GM18505 (cell line): ENCODE measurements around the gene FABP7.

ENCODE experiments used
- ATAC-seq: cut with Tn5 transposase; IDR thresholded peaks from one replicate; pipeline ENCODE4 v1.9.1; 2021; ENCODE audit not compliant: unreplicated experiment
- POLR2A ChIP-seq: IDR thresholded peaks from 4 replicates; pipeline ENCODE4 v1.6.1; 2011; ENCODE audit warnings: borderline replicate concordance; ENCODE audit not compliant: insufficient read depth, insufficient read length; ENCODE audit errors: extremely low read depth

The FABP7 gene

GRCh38 chr6:122817766-122818165 is 38.2 kb downstream of the FABP7 start:
- TF ChIP-seq POLR2A: no peak
- no peak for ATAC-seq

- TF ChIP-seq POLR2A: no peak
- no peak for ATAC-seq
These were observed 39.4 kb downstream of the FABP7 start for GRCh38 chr6:122818866-122819265.

DNA sequence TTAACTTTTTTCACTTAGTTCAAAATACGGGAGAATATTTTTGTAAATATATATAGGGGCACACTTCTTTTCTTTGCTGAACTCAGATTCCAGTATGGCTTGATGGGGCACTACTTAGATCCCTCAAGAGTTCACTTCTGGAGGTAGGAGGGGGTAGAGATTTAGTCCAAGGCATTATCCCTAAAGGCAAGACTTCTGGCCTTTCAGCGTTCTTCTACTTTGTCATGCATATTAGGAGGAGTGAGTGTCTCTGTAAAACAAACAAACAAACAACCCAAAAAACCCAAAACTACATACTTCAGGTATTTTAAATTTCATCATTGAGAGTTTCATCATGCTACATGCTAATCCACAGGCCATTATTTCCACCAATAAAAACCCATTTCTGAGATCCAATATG is 41.6 kb downstream of the FABP7 start:
- no peak for ATAC-seq
- TF ChIP-seq POLR2A: no peak

DNA sequence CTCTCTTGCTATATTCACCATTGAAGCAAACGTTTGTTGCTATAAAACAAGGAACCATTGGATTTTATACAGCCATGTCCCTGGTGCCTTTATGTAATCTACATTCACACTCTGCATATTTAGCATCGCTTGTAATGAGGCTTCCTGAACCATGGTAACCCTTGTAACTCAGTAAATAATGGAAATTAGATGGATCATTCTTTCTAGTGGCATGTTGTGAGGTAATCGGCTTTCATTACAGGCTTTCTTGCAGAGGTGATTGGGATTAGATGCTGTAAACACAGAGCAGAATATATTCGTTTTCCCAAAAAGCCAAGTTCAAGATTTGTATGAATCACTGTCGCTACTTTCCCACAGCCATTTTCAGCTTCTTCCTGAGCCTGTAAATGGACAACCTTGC is 45.6 kb downstream of the FABP7 start:
- no peak for TF ChIP-seq POLR2A
- ATAC-seq: no peak

DNA sequence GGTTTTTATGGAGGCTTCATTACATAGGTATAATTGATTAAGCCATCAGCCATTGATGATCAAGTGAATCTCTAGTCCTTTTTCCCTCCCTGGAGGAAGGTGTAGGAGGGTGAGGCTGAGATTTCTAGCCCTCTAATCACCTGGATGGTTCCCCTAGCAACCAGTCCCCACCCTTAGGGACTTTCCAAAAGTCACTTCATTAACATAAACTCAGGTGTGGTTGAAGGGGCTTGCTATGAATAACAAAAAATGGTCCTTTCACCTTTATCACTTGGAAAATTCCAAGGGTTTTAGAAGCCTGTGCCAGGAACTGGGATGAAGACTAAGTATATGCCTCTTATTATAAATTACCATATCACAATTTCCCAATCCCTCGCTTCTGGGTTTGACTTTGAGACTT is 49.9 kb downstream of the FABP7 start:
- TF ChIP-seq POLR2A: no peak
- no peak for ATAC-seq

DNA sequence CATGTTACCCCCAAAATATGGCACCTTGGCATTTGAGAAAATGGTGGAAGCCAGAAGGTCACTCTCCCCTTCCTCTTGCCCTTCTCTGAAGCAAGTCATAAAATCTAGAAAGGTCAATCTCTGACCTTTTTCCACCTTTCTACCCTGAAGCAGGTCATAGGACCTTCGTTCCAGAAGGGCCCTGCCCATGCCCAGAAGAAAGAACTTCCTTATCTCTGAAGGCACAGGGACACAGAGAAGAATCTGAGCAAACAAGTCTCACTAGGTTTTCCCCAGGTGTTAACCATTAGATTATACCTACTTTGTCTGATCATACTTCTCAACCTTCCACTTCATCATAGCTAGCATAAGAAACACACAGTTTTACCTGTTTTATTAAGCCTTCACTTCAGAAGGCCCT is 52.0 kb downstream of the FABP7 start:
- TF ChIP-seq POLR2A: no peak
- ATAC-seq: no peak

- no peak for ATAC-seq
These were observed 52.9 kb downstream of the FABP7 start for GRCh38 chr6:122832459-122832858.

GRCh38 chr6:122833021-122833491 is 53.5 kb downstream of the FABP7 start:
- no peak for TF ChIP-seq POLR2A
- ATAC-seq: no peak

More at GRCh38 chr6:122832459-122832858, 52.9 kb downstream of the FABP7 start:
- TF ChIP-seq POLR2A: no peak
